Spleen (tissue), 11 donors: ENCODE measurements around the gene ABCC2. TPM values are rescaled to one million over a fixed set of nuclear protein-coding genes. Genes with fewer than 3 reads are reported as not detected.

Experiments used
- DNase-seq: peaks from one replicate; pipeline ENCODE4 v3.0.0-alpha.2; 2020
- H3K27ac ChIP-seq, 8 donors: fragments of 200-600 bp; sonication (generic) in 7 of 8; 1 replicate in 4 of 8; 2 replicates in 4 of 8; pipeline versions ENCODE4 v1.5.0 to v1.8.0; 2016 to 2021; ENCODE audit warnings: inconsistent platforms in 4 of 8, mild to moderate bottlenecking in 4 of 8, moderate library complexity in 1 of 8
- H3K27me3 ChIP-seq, 7 donors: fragments of 200-600 bp; sonication (generic) in 6 of 7; replicated peaks in 1 of 7; 1 replicate in 4 of 7; 2 replicates in 3 of 7; pipeline versions ENCODE4 v1.5.0 to v1.8.0; 2016 to 2021; ENCODE audit warnings: inconsistent platforms in 3 of 7, mild to moderate bottlenecking in 1 of 7
- H3K36me3 ChIP-seq, 6 donors: fragments of 200-600 bp; sonication (generic) in 5 of 6; 1 replicate in 4 of 6; 2 replicates in 2 of 6; pipeline versions ENCODE4 v1.5.0 to v1.8.0; 2016 to 2021; ENCODE audit warnings: inconsistent platforms in 2 of 6
- H3K4me1 ChIP-seq, 6 donors: fragments of 200-600 bp; sonication (generic) in 5 of 6; 1 replicate in 3 of 6; 2 replicates in 3 of 6; pipeline versions ENCODE4 v1.5.0 to v1.8.0; 2016 to 2021; ENCODE audit warnings: inconsistent platforms in 3 of 6
- H3K4me3 ChIP-seq, 8 donors: fragments of 200-600 bp; sonication (generic) in 7 of 8; 1 replicate in 4 of 8; 2 replicates in 4 of 8; pipeline versions ENCODE4 v1.5.0 to v1.8.0; 2016 to 2021; ENCODE audit warnings: inconsistent platforms in 4 of 8, mild to moderate bottlenecking in 4 of 8, moderate library complexity in 2 of 8
- H3K9me3 ChIP-seq, 8 donors: fragments of 200-600 bp; sonication (generic) in 7 of 8; 1 replicate in 4 of 8; 2 replicates in 4 of 8; pipeline versions ENCODE4 v1.5.0 to v1.8.0; 2016 to 2021; ENCODE audit warnings: inconsistent platforms in 4 of 8
- POLR2A ChIP-seq, 3 donors: fragments of 450-650 bp; IDR thresholded peaks; one replicate each; pipeline ENCODE4 v1.5.1; 2017; ENCODE audit warnings: antibody characterized with exemption in 3 of 3, mild to moderate bottlenecking in 1 of 3
- POLR2AphosphoS5 ChIP-seq, 3 donors: sonication (generic); formaldehyde crosslinking; IDR thresholded peaks; one replicate each; pipeline ENCODE4 v1.5.1; 2017; ENCODE audit warnings: antibody characterized with exemption in 3 of 3
- WGBS, 5 donors: extraction: QIAGEN DNeasy Blood & Tissue Kit in 3 of 5; methylation state at CpG; one replicate each; pipeline versions ENCODE4 v1.1.5 to v1.1.7; 2013 to 2018; 5-methylcytosine and 5-hydroxymethylcytosine counted together
- intact Hi-C: fragments of 100-400 bp; cut with DNase I; formaldehyde crosslinking; loops from one replicate; pipeline ENCODE4 v1.15.0; 2023; ENCODE audit warnings: low total_unique reads
- polyA plus RNA-seq, 3 donors: library from polyadenylated mRNA; stranded (reverse); fragments of 200-250 nt; gene quantifications; one replicate each; pipeline ENCODE4 v1.2.1, GENCODE V29; 2013
- total RNA-seq, 7 donors: library from RNA; depleted of rRNA in 3 of 7; stranded (reverse); fragments of >200 nt in 3 of 7; fragmentation: NEBNext Ultra II Directional in 4 of 7; extraction: Animal tissue kit (Norgen Biotek cat#: 25700) in 4 of 7; gene quantifications; one replicate each; pipeline versions ENCODE4 v1.1.0 to v1.2.1, GENCODE V29; 2016 to 2021
- TF ChIP-seq, protein P1 (sequence below), 11 experiments: fragments of 200-600 bp in 7 of 11; fragments of 450-650 bp in 4 of 11; sonication (generic) in 4 of 11; IDR thresholded peaks in 8 of 11; conservative IDR thresholded peaks in 3 of 11; 1 replicate in 7 of 11; 2 replicates in 4 of 11; pipeline versions ENCODE4 v1.4.0 to v1.8.0; 2016 to 2021; ENCODE audit warnings: antibody characterized with exemption in 11 of 11, inconsistent platforms in 4 of 11, mild to moderate bottlenecking in 1 of 11
- donor health status: healthy with polysubstance abuse.
- donor health status: DM: no; HTN: no; CAD: no; lungs with moderate emphysema.
- donor health status: DM: no; HTN: no; CAD: no.
- donor health status: Bipolar disorder and iron deficiency.
- donor health status: healthy.
- donor health status: DM: no; HTN: no; CAD: no.
- donor health status: DM: yes; HTN: yes; CAD: no.

ABCC2 gene
- total and polyA plus RNA-seq, 10 donors: 1.0 to 4.9 (median 2.7) TPM

DNA sequence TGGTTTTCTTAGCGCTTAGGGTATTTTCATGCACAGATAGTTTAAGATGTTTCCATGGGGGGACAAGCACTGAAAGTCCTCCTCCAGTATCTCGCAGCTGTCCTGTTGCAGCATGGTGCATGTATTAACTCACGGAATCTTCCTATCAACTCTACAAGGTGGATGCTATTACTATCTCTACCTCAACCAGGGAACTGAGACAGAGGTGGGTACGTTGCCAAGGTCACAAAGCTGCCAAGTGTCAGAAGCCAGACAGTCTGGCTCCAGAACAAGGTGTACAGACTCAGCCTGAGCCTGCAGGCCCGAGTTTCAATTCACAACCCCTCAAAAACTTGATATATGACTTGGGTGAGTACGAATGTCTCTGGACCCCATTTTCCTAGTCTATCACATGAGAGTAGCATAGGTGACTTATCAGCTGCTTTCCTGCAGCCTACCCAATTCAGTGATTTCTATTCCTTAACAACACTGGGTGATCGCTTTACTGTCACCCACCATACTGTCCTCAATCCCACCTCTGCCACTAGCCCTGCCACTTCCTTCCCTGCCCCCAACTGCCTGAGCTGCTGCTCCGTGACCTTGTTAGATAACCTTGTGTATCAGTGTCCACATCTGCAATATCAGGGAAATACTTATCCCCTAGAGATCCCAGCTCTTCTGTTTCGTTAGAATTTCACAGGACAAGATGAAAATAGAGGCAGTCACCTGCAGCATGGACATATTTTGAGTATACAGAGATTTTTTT lies 92.1 kb downstream of the ABCC2 start:
- Histone ChIP-seq H3K4me3 (no peak overlapping the region), H3K4me1 (peaks cover 0 to 14% (median 3%) of the 10 kb centered on the region in 6 donors), H3K27ac (no peak overlapping the region), H3K9me3 (no peaks in the 10 kb centered on the region), H3K27me3 (peaks cover 0 to 20% (median 2%) of the 10 kb centered on the region in 7 donors), H3K36me3 (peaks cover 0 to 63% (median 36%) of the 10 kb centered on the region in 6 donors)
- 76 to 89% (median 82%) methylated on average over 9 of the region's 9 CpGs for WGBS, 5 donors
- intact Hi-C loops: no loop called here
- TF ChIP-seq POLR2A (IDR thresholded peaks at IDR 0.05) (no peak), POLR2AphosphoS5 (IDR thresholded peaks at IDR 0.05) (peak in 1 of 3 donors; percentile 65)
- TF ChIP-seq, protein P1, sequence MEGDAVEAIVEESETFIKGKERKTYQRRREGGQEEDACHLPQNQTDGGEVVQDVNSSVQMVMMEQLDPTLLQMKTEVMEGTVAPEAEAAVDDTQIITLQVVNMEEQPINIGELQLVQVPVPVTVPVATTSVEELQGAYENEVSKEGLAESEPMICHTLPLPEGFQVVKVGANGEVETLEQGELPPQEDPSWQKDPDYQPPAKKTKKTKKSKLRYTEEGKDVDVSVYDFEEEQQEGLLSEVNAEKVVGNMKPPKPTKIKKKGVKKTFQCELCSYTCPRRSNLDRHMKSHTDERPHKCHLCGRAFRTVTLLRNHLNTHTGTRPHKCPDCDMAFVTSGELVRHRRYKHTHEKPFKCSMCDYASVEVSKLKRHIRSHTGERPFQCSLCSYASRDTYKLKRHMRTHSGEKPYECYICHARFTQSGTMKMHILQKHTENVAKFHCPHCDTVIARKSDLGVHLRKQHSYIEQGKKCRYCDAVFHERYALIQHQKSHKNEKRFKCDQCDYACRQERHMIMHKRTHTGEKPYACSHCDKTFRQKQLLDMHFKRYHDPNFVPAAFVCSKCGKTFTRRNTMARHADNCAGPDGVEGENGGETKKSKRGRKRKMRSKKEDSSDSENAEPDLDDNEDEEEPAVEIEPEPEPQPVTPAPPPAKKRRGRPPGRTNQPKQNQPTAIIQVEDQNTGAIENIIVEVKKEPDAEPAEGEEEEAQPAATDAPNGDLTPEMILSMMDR (IDR thresholded peaks at IDR 0.05 in 8 of 11, conservative IDR thresholded peaks at IDR 0.05 in 3 of 11): no peak
- DNase-seq: no peak

DNA sequence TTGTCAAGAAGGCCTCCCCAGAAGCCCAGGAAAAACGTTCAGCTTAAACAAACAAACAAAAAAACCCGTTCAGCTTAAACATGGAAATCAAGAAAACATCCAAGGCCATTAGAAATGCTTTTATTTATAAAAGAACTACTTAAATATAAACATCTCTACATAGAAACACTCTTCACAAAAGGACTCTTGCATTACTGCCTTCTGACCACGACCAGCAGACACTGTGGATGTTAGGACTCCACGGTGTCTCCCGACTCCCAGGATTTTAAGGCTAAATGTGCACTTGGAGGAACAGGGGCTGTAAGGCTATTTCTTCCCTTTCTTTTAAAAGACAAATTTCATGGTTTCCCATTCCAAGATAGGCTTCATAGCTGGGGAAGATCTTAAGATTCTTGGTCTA lies 93.0 kb downstream of the ABCC2 start:
- WGBS, 5 donors: 85 to 94% (median 91%) methylated on average over 5 of the region's 5 CpGs
- H3K36me3 ChIP-seq: peaks cover 0 to 73% (median 45%) of the 10 kb centered on the region in 6 donors
- TF ChIP-seq, protein P1 (IDR thresholded peaks at IDR 0.05 in 8 of 11, conservative IDR thresholded peaks at IDR 0.05 in 3 of 11): no peak
- no peak for TF ChIP-seq POLR2AphosphoS5 (IDR thresholded peaks at IDR 0.05)
- no peak for TF ChIP-seq POLR2A (IDR thresholded peaks at IDR 0.05)
- H3K9me3 ChIP-seq: no peaks in the 10 kb centered on the region
- intact Hi-C loops: no loop called here
- H3K4me1 ChIP-seq: peaks cover 0 to 5% (median 1%) of the 10 kb centered on the region in 6 donors
- no peak for DNase-seq
- H3K27ac ChIP-seq: no peak overlapping the region
- peaks cover 0 to 10% (median 0%) of the 10 kb centered on the region in 7 donors for H3K27me3 ChIP-seq
- H3K4me3 ChIP-seq: no peak overlapping the region

DNA sequence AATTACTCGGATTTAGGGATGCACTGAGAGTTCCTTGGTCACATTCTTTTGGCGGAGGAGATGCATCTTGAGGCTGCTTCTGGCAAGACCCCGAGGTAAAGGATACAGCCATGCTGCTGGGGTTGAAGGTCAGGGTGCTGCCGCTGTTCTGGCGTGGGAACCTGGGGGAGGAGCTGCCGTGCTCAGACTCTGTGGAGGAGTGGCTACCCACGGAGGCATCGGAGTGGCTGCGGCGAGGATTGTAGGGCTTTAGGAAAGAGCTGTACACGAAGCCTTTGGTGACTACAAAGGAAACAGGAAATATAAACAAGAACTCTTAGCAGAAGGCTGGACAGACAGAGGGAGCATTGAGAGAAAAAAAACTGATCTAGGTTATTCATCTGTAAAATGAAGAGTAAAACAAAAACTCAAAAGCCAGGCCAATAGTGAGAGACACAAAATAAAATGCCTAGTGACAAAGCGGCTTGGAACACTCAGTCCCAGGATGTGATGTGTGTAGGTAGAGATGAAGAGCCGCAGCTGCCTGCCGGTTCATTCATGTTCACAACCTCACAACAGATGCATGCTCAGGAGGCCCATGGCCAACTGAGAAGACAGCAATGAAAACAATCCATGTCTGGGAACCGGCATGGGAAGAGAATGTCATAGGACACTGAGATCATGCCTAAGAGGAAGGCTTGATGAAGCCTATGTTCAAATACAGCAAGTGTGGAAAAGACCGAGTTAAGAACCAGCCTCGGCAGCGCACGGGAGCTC lies 97.8 kb downstream of the ABCC2 start:
- H3K27me3 ChIP-seq: no peaks in the 10 kb centered on the region
- H3K27ac ChIP-seq: no peak overlapping the region
- peaks cover 0 to 100% (median 79%) of the 10 kb centered on the region in 6 donors for H3K36me3 ChIP-seq
- peak in 1 of 3 donors; percentile 15 for TF ChIP-seq POLR2AphosphoS5 (IDR thresholded peaks at IDR 0.05)
- TF ChIP-seq, protein P1 (IDR thresholded peaks at IDR 0.05 in 8 of 11, conservative IDR thresholded peaks at IDR 0.05 in 3 of 11): no peak
- WGBS, 5 donors: 71 to 84% (median 75%) methylated on average over 19 of the region's 19 CpGs
- no peak for DNase-seq
- H3K4me3 ChIP-seq: no peak overlapping the region
- H3K4me1 ChIP-seq: peaks cover 0 to 17% (median 0%) of the 10 kb centered on the region in 6 donors
- H3K9me3 ChIP-seq: no peaks in the 10 kb centered on the region
- intact Hi-C loops: no loop called here

DNA sequence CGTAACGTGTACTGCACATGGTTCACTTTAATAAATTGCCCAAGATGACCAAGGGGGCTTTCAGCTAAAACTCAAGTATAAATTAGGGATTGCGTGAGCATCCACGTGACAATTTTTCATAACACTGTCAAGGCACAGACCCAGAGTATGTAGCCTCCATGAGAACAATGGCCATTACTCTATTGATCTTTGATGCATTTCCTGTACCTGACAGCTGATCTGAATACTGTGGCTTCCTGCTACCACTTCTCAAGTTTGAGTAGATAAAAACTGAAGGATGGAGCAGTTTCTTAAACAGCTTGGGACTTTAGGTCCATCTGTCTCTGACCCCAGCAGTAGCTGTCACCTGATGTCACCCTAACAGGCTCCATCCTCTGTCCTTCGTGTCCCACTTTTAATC lies 98.9 kb downstream of the ABCC2 start:
- no peaks in the 10 kb centered on the region for H3K27me3 ChIP-seq
- no peak overlapping the region for H3K4me3 ChIP-seq
- H3K27ac ChIP-seq: no peak overlapping the region
- H3K4me1 ChIP-seq: peaks cover 0 to 17% (median 0%) of the 10 kb centered on the region in 6 donors
- WGBS, 5 donors: 87 to 92% (median 91%) methylated on average over 5 of the region's 5 CpGs
- intact Hi-C loops: no loop called here
- TF ChIP-seq, protein P1 (IDR thresholded peaks at IDR 0.05 in 8 of 11, conservative IDR thresholded peaks at IDR 0.05 in 3 of 11): no peak
- TF ChIP-seq POLR2A (IDR thresholded peaks at IDR 0.05): no peak
- H3K36me3 ChIP-seq: peaks cover 0 to 100% (median 85%) of the 10 kb centered on the region in 6 donors
- DNase-seq: no peak
- no peaks in the 10 kb centered on the region for H3K9me3 ChIP-seq
